MV-4-11 (cell line): ENCODE measurements around the gene ARHGAP24.
"Not testable (repeated sequence)": the region's sequence is repeated elsewhere in the genome, so short reads cannot be mapped to it uniquely, and the experiment has no call there.

Experiments
- DNase-seq: peaks from one replicate; lab custom pipeline; 2025; lab: John Stamatoyannopoulos, UW

ARHGAP24 gene

GRCh38 chr4:85518526-85518925 is 43.6 kb downstream of the ARHGAP24 start:
- not testable (repeated sequence) for DNase-seq

GRCh38 chr4:85520765-85521749 is 46.1 kb downstream of the ARHGAP24 start:
- no peak for DNase-seq

GRCh38 chr4:85522277-85522676 is 47.3 kb downstream of the ARHGAP24 start:
- no peak for DNase-seq

GRCh38 chr4:85522836-85523235 is 47.9 kb downstream of the ARHGAP24 start:
- no peak for DNase-seq

GRCh38 chr4:85527815-85528214 is 52.9 kb downstream of the ARHGAP24 start:
- DNase-seq = no peak

GRCh38 chr4:85531560-85532341 is 56.8 kb downstream of the ARHGAP24 start:
- DNase-seq = no peak

GRCh38 chr4:85534120-85534519 is 59.2 kb downstream of the ARHGAP24 start:
- DNase-seq = no peak

- DNase-seq = no peak
Observed at GRCh38 chr4:85543832-85544231, 68.9 kb downstream of the ARHGAP24 start.

GRCh38 chr4:85544751-85545150 is 69.8 kb downstream of the ARHGAP24 start:
- DNase-seq = no peak

- no peak for DNase-seq
Observed at GRCh38 chr4:85548116-85548515, 73.2 kb downstream of the ARHGAP24 start.

- DNase-seq = no peak
Observed at GRCh38 chr4:85548841-85549240, 73.9 kb downstream of the ARHGAP24 start.

- no peak for DNase-seq
Observed at GRCh38 chr4:85555206-85555605, 80.3 kb downstream of the ARHGAP24 start.

GRCh38 chr4:85556283-85556682 is 81.3 kb downstream of the ARHGAP24 start:
- DNase-seq = no peak

- no peak for DNase-seq
Observed at GRCh38 chr4:85557016-85557901, 82.3 kb downstream of the ARHGAP24 start.

GRCh38 chr4:85565761-85566480 is 91.0 kb downstream of the ARHGAP24 start:
- no peak for DNase-seq

GRCh38 chr4:85569730-85570299 is 94.9 kb downstream of the ARHGAP24 start:
- DNase-seq = no peak

GRCh38 chr4:85570388-85570787 is 95.4 kb downstream of the ARHGAP24 start:
- DNase-seq = no peak

- no peak for DNase-seq
Observed at GRCh38 chr4:85571008-85571407, 96.1 kb downstream of the ARHGAP24 start.

GRCh38 chr4:85573270-85573669 is 98.3 kb downstream of the ARHGAP24 start:
- DNase-seq = no peak

- no peak for DNase-seq
Observed at GRCh38 chr4:85577307-85577706, 102.4 kb downstream of the ARHGAP24 start.

GRCh38 chr4:85579942-85580341 is 105.0 kb downstream of the ARHGAP24 start:
- no peak for DNase-seq
